HEK293T (cell line): ENCODE data around the gene LGI2.

Source experiments
- CTCF ChIA-PET: fragments of 350-600 bp; formaldehyde crosslinking; extraction: SDS; loops from one replicate; lab custom pipeline; 2021; ENCODE audit warnings: antibody characterized with exemption, inconsistent platforms; lab: Yijun Ruan, JAX
- POLR2A ChIA-PET: fragments of 350-600 bp; formaldehyde crosslinking; extraction: SDS; loops from one replicate; lab custom pipeline; 2020; ENCODE audit warnings: antibody characterized with exemption, inconsistent platforms; lab: Yijun Ruan, JAX
- DNase-seq: peaks from one replicate; pipeline ENCODE4 v3.0.0; 2012; ENCODE audit warnings: mixed read lengths; ENCODE audit errors: extremely low spot score
- ARNT ChIP-seq: fragments of 450-650 bp; IDR thresholded peaks from 2 replicates; pipeline ENCODE4 v1.6.1; 2017; ENCODE audit warnings: mild to moderate bottlenecking
- CTBP1 ChIP-seq: fragments of 450-650 bp; IDR thresholded peaks from 2 replicates; pipeline ENCODE4 v1.6.1; 2016; ENCODE audit warnings: borderline replicate concordance
- HDGF ChIP-seq: fragments of 450-650 bp; IDR thresholded peaks from 2 replicates; pipeline ENCODE4 v1.6.1; 2017; ENCODE audit warnings: antibody characterized with exemption, borderline replicate concordance
- SP1 ChIP-seq: fragments of 450-650 bp; IDR thresholded peaks from 2 replicates; pipeline ENCODE4 v1.6.1; 2017
- TARDBP ChIP-seq: fragments of 450-650 bp; IDR thresholded peaks from 2 replicates; pipeline ENCODE4 v1.6.1; 2016
- ZNF384 ChIP-seq: fragments of 450-650 bp; IDR thresholded peaks from 2 replicates; pipeline ENCODE4 v1.6.1; 2016

LGI2 gene

GRCh38 chr4:24949970-24950369, 80.8 kb downstream of the LGI2 start:
- POLR2A ChIA-PET, result no interaction called here
- TF ChIP-seq TARDBP (no peak), ZNF384 (no peak), ARNT (no peak), HDGF (no peak), CTBP1 (no peak), SP1 (no peak)
- CTCF ChIA-PET, result interaction anchor here (1.8 kb wide), 1 partner anchor 214 kb away, joined by 3 read pairs; no protein-coding TSS in a partner anchor
- no peak for DNase-seq
